MM.1S (cell line): ENCODE data around the gene ADAMTS3.

ENCODE experiments used
- DNase-seq: peaks from one replicate; pipeline ENCODE4 v3.0.0-alpha.2; 2015
- H2AFZ ChIP-seq: fragments of 300-600 bp; sonication (generic); 2 replicates; pipeline ENCODE4 v1.6.0; 2016; ENCODE audit warnings: antibody characterized with exemption, low read length
- H3F3A ChIP-seq: fragments of 300-600 bp; sonication (generic); 2 replicates; pipeline ENCODE4 v1.6.1; 2016; ENCODE audit warnings: mild to moderate bottlenecking, antibody characterized with exemption, low read length, moderate library complexity, mixed read lengths; ENCODE audit not compliant: insufficient read depth
- H3K27ac ChIP-seq: fragments of 300-600 bp; sonication (generic); 2 replicates; pipeline ENCODE4 v1.5.1; 2016; ENCODE audit warnings: mild to moderate bottlenecking, low read length
- H3K27me3 ChIP-seq: fragments of 300-600 bp; sonication (generic); replicated peaks from 2 replicates; pipeline ENCODE4 v1.6.0; 2016; ENCODE audit warnings: low read length; ENCODE audit not compliant: insufficient read depth
- H3K36me3 ChIP-seq: fragments of 300-600 bp; sonication (generic); replicated peaks from 2 replicates; pipeline ENCODE4 v1.6.1; 2016; ENCODE audit warnings: mild to moderate bottlenecking, low read length, mixed read lengths; ENCODE audit not compliant: insufficient read depth
- H3K4me1 ChIP-seq: fragments of 300-600 bp; sonication (generic); 2 replicates; pipeline ENCODE4 v1.6.1; 2016; ENCODE audit warnings: low read length, mixed read lengths
- H3K4me2 ChIP-seq: fragments of 300-600 bp; sonication (generic); 2 replicates; pipeline ENCODE4 v1.6.0; 2016; ENCODE audit warnings: low read depth, low read length
- H3K4me3 ChIP-seq: fragments of 300-600 bp; sonication (generic); 2 replicates; pipeline ENCODE4 v1.5.1; 2016; ENCODE audit warnings: low read length, mixed read lengths
- H3K79me2 ChIP-seq: fragments of 300-600 bp; sonication (generic); 2 replicates; pipeline ENCODE4 v1.6.1; 2016; ENCODE audit warnings: mixed run types, low read length, mixed read lengths
- H3K9ac ChIP-seq: fragments of 300-600 bp; sonication (generic); 2 replicates; pipeline ENCODE4 v1.6.1; 2016; ENCODE audit warnings: low read length, mixed read lengths
- H3K9me2 ChIP-seq: fragments of 300-600 bp; sonication (generic); replicated peaks from 2 replicates; pipeline ENCODE4 v1.6.1; 2016; ENCODE audit warnings: mild to moderate bottlenecking, low read length, mixed read lengths; ENCODE audit not compliant: insufficient read depth
- H3K9me3 ChIP-seq: fragments of 300-600 bp; sonication (generic); replicated peaks from 2 replicates; pipeline ENCODE4 v1.6.1; 2016; ENCODE audit warnings: mild to moderate bottlenecking, low read length, mixed read lengths; ENCODE audit not compliant: insufficient read depth
- H4K20me1 ChIP-seq: fragments of 300-600 bp; sonication (generic); 2 replicates; pipeline ENCODE4 v1.6.1; 2016; ENCODE audit warnings: mild to moderate bottlenecking, low read length, moderate library complexity, mixed read lengths; ENCODE audit not compliant: insufficient read depth
- EZH2 ChIP-seq: fragments of 300-600 bp; sonication (generic); optimal IDR thresholded peaks from 2 replicates; pipeline ENCODE3; 2017; ENCODE audit warnings: low read depth, mild to moderate bottlenecking, antibody characterized with exemption, low read length, mixed read lengths
- EZH2phosphoT487 ChIP-seq: fragments of 300-600 bp; sonication (generic); IDR thresholded peaks from 2 replicates; pipeline ENCODE4 v1.6.1; 2018; ENCODE audit warnings: antibody characterized with exemption, low read length
- TF ChIP-seq, protein P1 (sequence below): fragments of 300-600 bp; sonication (generic); IDR thresholded peaks from 2 replicates; pipeline ENCODE4 v1.5.1; 2016; ENCODE audit warnings: antibody characterized with exemption, low read length, mixed read lengths

The ADAMTS3 gene

DNA sequence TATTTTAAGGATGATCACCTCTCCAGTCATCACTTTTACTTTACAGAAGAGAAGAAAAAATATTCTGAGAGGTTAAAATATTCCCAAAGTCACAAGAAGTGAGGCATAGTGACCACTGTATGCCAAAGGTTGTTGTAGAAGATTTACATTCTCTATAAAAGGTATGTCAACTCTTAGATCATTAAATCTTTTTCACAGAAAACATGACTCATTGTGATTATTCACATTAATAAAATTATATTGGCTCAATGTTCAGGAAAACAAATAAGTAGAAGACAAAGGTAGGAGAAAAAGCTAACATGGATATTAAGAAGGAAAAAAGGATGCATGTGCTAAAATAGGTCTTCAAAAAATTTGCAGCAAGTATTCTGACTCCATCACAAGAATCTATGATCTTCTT is 82.0 kb downstream of the ADAMTS3 start:
- no peak overlapping the region for H3K4me2 ChIP-seq
- TF ChIP-seq, protein P1, sequence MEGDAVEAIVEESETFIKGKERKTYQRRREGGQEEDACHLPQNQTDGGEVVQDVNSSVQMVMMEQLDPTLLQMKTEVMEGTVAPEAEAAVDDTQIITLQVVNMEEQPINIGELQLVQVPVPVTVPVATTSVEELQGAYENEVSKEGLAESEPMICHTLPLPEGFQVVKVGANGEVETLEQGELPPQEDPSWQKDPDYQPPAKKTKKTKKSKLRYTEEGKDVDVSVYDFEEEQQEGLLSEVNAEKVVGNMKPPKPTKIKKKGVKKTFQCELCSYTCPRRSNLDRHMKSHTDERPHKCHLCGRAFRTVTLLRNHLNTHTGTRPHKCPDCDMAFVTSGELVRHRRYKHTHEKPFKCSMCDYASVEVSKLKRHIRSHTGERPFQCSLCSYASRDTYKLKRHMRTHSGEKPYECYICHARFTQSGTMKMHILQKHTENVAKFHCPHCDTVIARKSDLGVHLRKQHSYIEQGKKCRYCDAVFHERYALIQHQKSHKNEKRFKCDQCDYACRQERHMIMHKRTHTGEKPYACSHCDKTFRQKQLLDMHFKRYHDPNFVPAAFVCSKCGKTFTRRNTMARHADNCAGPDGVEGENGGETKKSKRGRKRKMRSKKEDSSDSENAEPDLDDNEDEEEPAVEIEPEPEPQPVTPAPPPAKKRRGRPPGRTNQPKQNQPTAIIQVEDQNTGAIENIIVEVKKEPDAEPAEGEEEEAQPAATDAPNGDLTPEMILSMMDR, result no peak
- TF ChIP-seq EZH2, result no peak
- TF ChIP-seq EZH2phosphoT487, result no peak
- no peaks in the 10 kb centered on the region for H3K79me2 ChIP-seq
- H3K9me2 ChIP-seq, result no peaks in the 10 kb centered on the region
- no peaks in the 10 kb centered on the region for H3K4me1 ChIP-seq
- H3K27me3 ChIP-seq, result no peaks in the 10 kb centered on the region
- H2AFZ ChIP-seq, result no peak overlapping the region
- H3K27ac ChIP-seq, result no peak overlapping the region
- 0 out of 2 replicates have a peak, but pooled peaks cover 3% of the 10 kb centered on the region for H3K9me3 ChIP-seq
- H3K9ac ChIP-seq, result no peak overlapping the region
- no peaks in the 10 kb centered on the region for H3F3A ChIP-seq
- H3K36me3 ChIP-seq, result no peaks in the 10 kb centered on the region
- DNase-seq, result no peak
- H4K20me1 ChIP-seq, result no peaks in the 10 kb centered on the region
- H3K4me3 ChIP-seq, result no peak overlapping the region

DNA sequence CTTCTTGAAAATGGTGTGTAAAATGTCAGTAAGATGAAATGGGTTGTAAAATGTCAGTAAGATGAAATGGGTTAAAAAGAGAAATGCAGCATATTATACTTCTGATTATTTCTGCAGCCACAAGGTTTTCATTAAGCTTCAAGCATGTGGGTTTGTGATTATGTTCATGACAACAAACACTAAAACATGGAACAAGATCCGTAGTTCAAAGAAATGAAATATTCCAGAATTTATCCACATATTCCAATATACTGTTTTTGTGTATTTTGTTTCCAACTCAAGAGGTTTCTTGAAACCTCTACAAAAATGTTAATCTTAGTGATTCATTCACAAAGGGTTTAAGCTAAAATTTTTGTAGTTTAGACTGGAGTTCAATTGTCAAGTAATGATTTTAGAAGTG is 84.0 kb downstream of the ADAMTS3 start:
- no peaks in the 10 kb centered on the region for H3K4me1 ChIP-seq
- H3K27ac ChIP-seq, result no peak overlapping the region
- H3K27me3 ChIP-seq, result no peaks in the 10 kb centered on the region

GRCh38 chr4:72473434-72473900 is 95.6 kb downstream of the ADAMTS3 start:
- no peak for DNase-seq

More for the DNA sequence above, 84.0 kb downstream of the ADAMTS3 start:
- Histone ChIP-seq H3K4me2 (no peak overlapping the region), H3K9me3 (no peaks in the 10 kb centered on the region), H4K20me1 (no peaks in the 10 kb centered on the region), H3K36me3 (no peaks in the 10 kb centered on the region), H3K9me2 (no peaks in the 10 kb centered on the region), H3K9ac (no peak overlapping the region), H3F3A (no peaks in the 10 kb centered on the region), H2AFZ (no peak overlapping the region), H3K79me2 (no peaks in the 10 kb centered on the region), H3K4me3 (no peak overlapping the region)
- no peak for DNase-seq
- TF ChIP-seq EZH2 (no peak), EZH2phosphoT487 (no peak)
- TF ChIP-seq, protein P1, result no peak

More at GRCh38 chr4:72473434-72473900, 95.6 kb downstream of the ADAMTS3 start:
- Histone ChIP-seq H2AFZ (no peak overlapping the region), H3K27me3 (no peaks in the 10 kb centered on the region), H3K9ac (no peak overlapping the region), H3K4me1 (no peaks in the 10 kb centered on the region), H3K9me2 (no peaks in the 10 kb centered on the region), H4K20me1 (no peaks in the 10 kb centered on the region), H3F3A (no peaks in the 10 kb centered on the region), H3K36me3 (no peaks in the 10 kb centered on the region), H3K79me2 (no peaks in the 10 kb centered on the region), H3K4me2 (no peak overlapping the region), H3K4me3 (no peak overlapping the region), H3K9me3 (no peaks in the 10 kb centered on the region), H3K27ac (no peak overlapping the region)
- TF ChIP-seq, protein P1, result no peak
- TF ChIP-seq EZH2phosphoT487 (no peak), EZH2 (no peak)
